Ascending aorta (tissue), 2 donors: ENCODE data around the gene CARMIL3. TPM values are rescaled to one million over a fixed set of nuclear protein-coding genes. Genes with fewer than 3 reads are reported as not detected.
"Not testable (repeated sequence)": the region's sequence is repeated elsewhere in the genome, so short reads cannot be mapped to it uniquely, and the experiment has no call there.

Source experiments
- DNase-seq, 2 donors: peaks; one replicate each; pipeline ENCODE4 v3.0.0-alpha.2; 2019; ENCODE audit warnings: low spot score in 2 of 2
- H3K27ac ChIP-seq, 2 donors: fragments of 200-600 bp; sonication (generic); one replicate each; pipeline ENCODE4 v1.5.1; 2016 to 2017; ENCODE audit warnings: mild to moderate bottlenecking in 1 of 2
- H3K27me3 ChIP-seq: fragments of 200-600 bp; sonication (generic); one replicate; pipeline ENCODE4 v1.5.1; 2017
- H3K36me3 ChIP-seq, 2 donors: fragments of 200-600 bp; sonication (generic); one replicate each; pipeline ENCODE4 v1.5.1; 2016
- H3K4me1 ChIP-seq, 2 donors: fragments of 200-600 bp; sonication (generic); one replicate each; pipeline ENCODE4 v1.5.1; 2016 to 2017; ENCODE audit warnings: mild to moderate bottlenecking in 1 of 2
- H3K4me3 ChIP-seq, 2 donors: fragments of 200-600 bp; sonication (generic); one replicate each; pipeline ENCODE4 v1.5.1; 2016 to 2017; ENCODE audit warnings: mild to moderate bottlenecking in 1 of 2
- H3K9me3 ChIP-seq, 2 donors: fragments of 200-600 bp; sonication (generic); one replicate each; pipeline ENCODE4 v1.5.1; 2016
- intact Hi-C: fragments of 100-400 bp; cut with DNase I; formaldehyde crosslinking; loops from one replicate; pipeline ENCODE4 v1.15.1; 2023
- total RNA-seq: library from RNA; depleted of rRNA; stranded (reverse); fragments of >200 nt; gene quantifications from one replicate; pipeline ENCODE4 v1.1.0, GENCODE V29; 2016
- TF ChIP-seq, protein P1 (sequence below), 3 experiments: fragments of 200-600 bp in 2 of 3; fragments of 450-650 bp in 1 of 3; sonication (generic) in 2 of 3; IDR thresholded peaks; one replicate each; pipeline ENCODE4 v1.5.1; 2016 to 2019; ENCODE audit warnings: antibody characterized with exemption in 3 of 3, mild to moderate bottlenecking in 1 of 3, moderate library complexity in 1 of 3

Gene CARMIL3
- total RNA-seq, 1 donor from 2014 or later, result not detected

DNA sequence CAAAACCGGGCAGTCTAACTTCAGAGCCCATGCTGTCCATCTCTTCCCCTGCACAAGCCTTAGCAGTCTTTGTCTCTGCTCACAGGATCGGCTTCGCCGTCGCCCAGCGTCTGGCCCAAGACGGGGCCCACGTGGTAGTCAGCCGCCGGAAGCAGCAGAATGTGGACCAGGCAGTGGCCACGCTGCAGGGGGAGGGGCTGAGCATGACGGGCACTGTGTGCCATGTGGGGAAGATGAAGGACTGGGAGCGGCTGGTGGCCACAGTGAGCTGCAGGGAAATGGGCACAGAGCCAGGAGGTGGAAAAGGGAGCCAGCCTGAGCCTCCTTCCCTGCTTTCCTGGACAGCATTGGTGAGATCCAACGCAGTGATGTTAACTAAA, 14.2 kb upstream of the CARMIL3 start:
- TF ChIP-seq, protein P1, sequence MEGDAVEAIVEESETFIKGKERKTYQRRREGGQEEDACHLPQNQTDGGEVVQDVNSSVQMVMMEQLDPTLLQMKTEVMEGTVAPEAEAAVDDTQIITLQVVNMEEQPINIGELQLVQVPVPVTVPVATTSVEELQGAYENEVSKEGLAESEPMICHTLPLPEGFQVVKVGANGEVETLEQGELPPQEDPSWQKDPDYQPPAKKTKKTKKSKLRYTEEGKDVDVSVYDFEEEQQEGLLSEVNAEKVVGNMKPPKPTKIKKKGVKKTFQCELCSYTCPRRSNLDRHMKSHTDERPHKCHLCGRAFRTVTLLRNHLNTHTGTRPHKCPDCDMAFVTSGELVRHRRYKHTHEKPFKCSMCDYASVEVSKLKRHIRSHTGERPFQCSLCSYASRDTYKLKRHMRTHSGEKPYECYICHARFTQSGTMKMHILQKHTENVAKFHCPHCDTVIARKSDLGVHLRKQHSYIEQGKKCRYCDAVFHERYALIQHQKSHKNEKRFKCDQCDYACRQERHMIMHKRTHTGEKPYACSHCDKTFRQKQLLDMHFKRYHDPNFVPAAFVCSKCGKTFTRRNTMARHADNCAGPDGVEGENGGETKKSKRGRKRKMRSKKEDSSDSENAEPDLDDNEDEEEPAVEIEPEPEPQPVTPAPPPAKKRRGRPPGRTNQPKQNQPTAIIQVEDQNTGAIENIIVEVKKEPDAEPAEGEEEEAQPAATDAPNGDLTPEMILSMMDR (IDR thresholded peaks at IDR 0.05), result no peak
- Histone ChIP-seq H3K27me3 (no peaks in the 10 kb centered on the region), H3K27ac (peak overlapping the region; percentile 58 to 89), H3K4me1 (peaks cover 0 to 2% of the 10 kb centered on the region in 2 donors), H3K36me3 (no peaks in the 10 kb centered on the region), H3K9me3 (peaks cover 0 to under 1% of the 10 kb centered on the region in 2 donors), H3K4me3 (no peak overlapping the region)
- intact Hi-C loops, result loop anchor here (2.0 kb wide), 1 partner anchor 49 kb away; the partner anchor contains the start of gene DHRS4L2
- no peak for DNase-seq

DNA sequence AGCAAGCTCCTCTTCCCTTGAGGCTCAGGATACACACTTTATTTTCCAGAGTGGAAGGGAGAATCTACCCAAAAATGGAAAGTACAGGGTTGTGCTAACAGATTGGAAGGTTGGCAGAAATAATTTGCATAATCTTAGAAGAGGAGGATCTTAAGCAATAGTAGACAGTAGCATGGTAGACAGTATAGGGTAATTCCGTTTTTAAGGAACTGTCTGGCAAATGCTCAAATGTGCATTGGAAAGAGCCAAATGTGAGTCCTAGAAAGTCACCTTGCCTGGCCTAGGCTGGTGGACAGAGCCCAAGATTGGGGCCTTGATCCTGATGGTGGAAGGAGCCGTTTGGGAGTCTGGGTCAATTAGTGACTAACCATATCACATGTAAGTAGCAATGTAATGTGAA, 13.1 kb upstream of the CARMIL3 start:
- H3K36me3 ChIP-seq, result no peaks in the 10 kb centered on the region
- H3K27me3 ChIP-seq, result no peaks in the 10 kb centered on the region
- H3K27ac ChIP-seq, result no peak overlapping the region
- H3K9me3 ChIP-seq, result no peaks in the 10 kb centered on the region
- H3K4me3 ChIP-seq, result no peak overlapping the region
- intact Hi-C loops, result no loop called here
- TF ChIP-seq, protein P1 (IDR thresholded peaks at IDR 0.05), result no peak
- no peak for DNase-seq
- H3K4me1 ChIP-seq, result peaks cover 0 to 2% of the 10 kb centered on the region in 2 donors

DNA sequence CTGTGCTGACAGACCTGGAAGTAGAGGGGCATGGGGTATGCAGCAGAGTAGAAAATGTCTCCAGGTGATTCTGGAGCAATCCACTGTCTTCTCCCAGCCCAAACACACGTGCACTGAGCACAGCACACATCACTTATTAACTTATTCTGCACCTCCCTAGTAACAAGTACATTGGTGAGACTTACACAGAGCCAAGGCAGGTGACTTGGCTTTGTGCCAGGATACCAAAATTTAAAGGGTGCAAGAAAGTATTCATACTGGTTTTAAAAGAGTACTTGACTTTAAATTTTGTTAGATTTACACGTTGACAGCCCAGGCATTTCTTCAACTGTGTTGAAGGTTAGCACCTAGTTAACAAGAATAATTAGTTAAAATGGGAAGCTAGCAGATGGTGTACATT, 11.1 kb upstream of the CARMIL3 start:
- Histone ChIP-seq H3K4me3 (no peak overlapping the region), H3K27ac (no peak overlapping the region), H3K36me3 (no peaks in the 10 kb centered on the region), H3K27me3 (no peaks in the 10 kb centered on the region), H3K9me3 (no peaks in the 10 kb centered on the region), H3K4me1 (peaks cover 0 to 2% of the 10 kb centered on the region in 2 donors)
- intact Hi-C loops, result no loop called here
- no peak for DNase-seq
- TF ChIP-seq, protein P1 (IDR thresholded peaks at IDR 0.05), result no peak

DNA sequence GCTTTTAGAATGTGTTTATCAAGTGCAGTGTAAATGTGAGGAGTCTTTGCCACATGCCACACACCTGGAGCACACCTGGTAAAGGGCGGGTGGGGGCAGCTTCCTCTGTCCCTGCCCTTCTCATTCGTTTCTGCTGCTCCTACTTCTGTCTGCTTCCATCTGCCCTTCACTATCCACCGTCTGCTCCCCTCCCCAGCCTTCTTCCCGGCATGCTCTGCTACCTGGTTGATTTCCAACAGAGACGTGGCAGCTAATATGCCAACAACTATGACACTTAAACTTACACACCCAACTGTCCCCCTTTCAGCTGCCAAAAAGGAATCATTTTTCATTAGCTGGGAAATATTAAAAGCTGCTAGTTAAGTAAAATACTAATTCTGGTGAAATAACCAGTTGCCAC, 9.1 kb upstream of the CARMIL3 start:
- no peak overlapping the region for H3K4me3 ChIP-seq
- no peaks in the 10 kb centered on the region for H3K4me1 ChIP-seq
- H3K36me3 ChIP-seq, result no peaks in the 10 kb centered on the region
- H3K9me3 ChIP-seq, result no peaks in the 10 kb centered on the region
- no peaks in the 10 kb centered on the region for H3K27me3 ChIP-seq
- TF ChIP-seq, protein P1 (IDR thresholded peaks at IDR 0.05), result no peak
- intact Hi-C loops, result no loop called here
- H3K27ac ChIP-seq, result no peak overlapping the region
- no peak for DNase-seq

DNA sequence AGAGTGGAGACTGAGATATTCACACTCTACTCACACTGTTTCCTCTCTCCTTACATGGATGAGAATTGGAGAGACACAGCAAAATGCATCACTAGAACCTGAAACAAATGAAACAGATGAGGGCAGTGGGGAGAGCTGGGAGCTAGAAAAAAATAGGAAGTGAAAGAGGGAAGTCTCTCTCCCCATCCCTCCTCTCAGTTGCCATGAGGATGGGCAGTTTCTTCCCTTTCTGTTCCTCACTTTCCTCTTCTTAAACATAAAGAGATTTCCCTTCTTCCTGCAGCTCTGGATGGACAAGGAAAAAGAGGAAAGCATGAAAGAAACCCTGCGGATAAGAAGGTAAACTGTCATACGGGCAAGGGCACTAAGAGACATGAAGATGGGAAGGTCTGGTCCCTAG, 2.8 kb upstream of the CARMIL3 start:
- H3K9me3 ChIP-seq, H3K4me3 ChIP-seq, DNase-seq, H3K36me3 ChIP-seq, H3K27me3 ChIP-seq, intact Hi-C loops, H3K27ac ChIP-seq: not testable (repeated sequence)
- H3K4me1 ChIP-seq, result peaks cover 9 to 12% of the 10 kb centered on the region in 2 donors

DNA sequence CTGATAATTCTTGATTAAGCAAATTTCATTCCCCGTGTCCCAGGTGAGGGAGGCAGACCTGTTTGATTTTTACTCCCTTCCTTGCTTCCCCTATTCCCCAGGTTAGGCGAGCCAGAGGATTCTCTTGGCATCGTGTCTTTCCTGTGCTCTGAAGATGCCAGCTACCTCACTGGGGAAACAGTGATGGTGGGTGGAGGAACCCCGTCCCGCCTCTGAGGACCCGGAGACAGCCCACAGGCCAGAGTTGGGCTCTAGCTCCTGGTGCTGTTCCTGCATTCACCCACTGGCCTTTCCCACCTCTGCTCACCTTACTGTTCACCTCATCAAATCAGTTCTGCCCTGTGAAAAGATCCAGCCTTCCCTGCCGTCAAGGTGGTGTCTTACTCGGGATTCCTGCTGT, 1.1 kb upstream of the CARMIL3 start:
- peaks cover 9 to 12% of the 10 kb centered on the region in 2 donors for H3K4me1 ChIP-seq
- H3K36me3 ChIP-seq, H3K4me3 ChIP-seq, H3K9me3 ChIP-seq, intact Hi-C loops, H3K27me3 ChIP-seq, DNase-seq, H3K27ac ChIP-seq: not testable (repeated sequence)

DNA sequence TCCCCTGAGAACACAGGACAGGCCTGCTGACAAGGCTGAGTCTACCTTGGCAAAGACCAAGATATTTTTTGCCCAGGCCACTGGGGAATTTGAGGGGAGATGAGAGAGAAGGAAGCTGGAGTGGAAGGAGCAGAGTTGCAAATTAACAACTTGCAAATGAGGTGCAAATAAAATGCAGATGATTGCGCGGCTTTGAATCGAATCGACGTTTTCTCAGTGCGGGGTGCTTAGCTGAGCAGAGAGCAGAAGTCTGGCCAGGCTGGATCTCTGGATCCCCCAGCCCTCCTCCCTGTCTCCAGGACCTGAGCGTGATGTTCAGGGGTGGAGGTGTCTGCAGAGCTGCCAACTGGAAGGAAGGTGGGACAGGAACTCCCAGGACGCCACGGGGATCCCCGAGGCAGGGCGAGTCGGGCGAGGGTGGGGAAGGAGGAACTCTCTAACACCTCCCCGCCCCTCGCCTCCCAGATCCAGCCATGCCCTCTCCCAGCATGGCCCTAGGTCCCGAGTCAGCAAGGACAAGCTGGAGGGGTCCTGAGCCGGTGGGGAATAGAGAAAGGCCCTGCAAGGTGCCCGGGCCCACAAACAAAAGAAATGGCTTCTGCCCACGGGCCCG, 527 bp upstream of the CARMIL3 start:
- no peaks in the 10 kb centered on the region for H3K36me3 ChIP-seq
- no peak for DNase-seq
- no peaks in the 10 kb centered on the region for H3K27me3 ChIP-seq
- intact Hi-C loops, result no loop called here
- no peaks in the 10 kb centered on the region for H3K9me3 ChIP-seq
- TF ChIP-seq, protein P1 (IDR thresholded peaks at IDR 0.05), result no peak
- peaks cover 9 to 12% of the 10 kb centered on the region in 2 donors for H3K4me1 ChIP-seq
- peak overlapping the region; percentile 61 to 81 for H3K4me3 ChIP-seq
- H3K27ac ChIP-seq, result no peak overlapping the region
